Hippocampal formation (tissue), 2 donors: ENCODE data around the gene MED31.
"Not testable (repeated sequence)": the region's sequence is repeated elsewhere in the genome, so short reads cannot be mapped to it uniquely, and the experiment has no call there.

Experiments
- DNase-seq, 2 donors: peaks; one replicate each; lab custom pipeline; 2025; lab: John Stamatoyannopoulos, UW

The MED31 gene

GRCh38 chr17:6626616-6627015 is 24.8 kb downstream of the MED31 start:
- no peak for DNase-seq

- no peak for DNase-seq
Observed at GRCh38 chr17:6623941-6624340, 27.5 kb downstream of the MED31 start.

- no peak for DNase-seq
Observed at GRCh38 chr17:6611231-6611630, 40.2 kb downstream of the MED31 start.

- no peak for DNase-seq
Observed at GRCh38 chr17:6610011-6610410, 41.4 kb downstream of the MED31 start.

GRCh38 chr17:6608321-6608720 is 43.1 kb downstream of the MED31 start:
- DNase-seq = no peak

GRCh38 chr17:6605142-6605541 is 46.3 kb downstream of the MED31 start:
- DNase-seq = no peak

GRCh38 chr17:6603744-6604325 is 47.6 kb downstream of the MED31 start:
- DNase-seq = no peak

- no peak for DNase-seq
Observed at GRCh38 chr17:6602141-6602540, 49.3 kb downstream of the MED31 start.

GRCh38 chr17:6599364-6599763 is 52.0 kb downstream of the MED31 start:
- DNase-seq = peak in 1 of 2 donors; percentile 71

GRCh38 chr17:6597727-6598126 is 53.7 kb downstream of the MED31 start:
- DNase-seq = no peak

GRCh38 chr17:6596941-6597340 is 54.5 kb downstream of the MED31 start:
- no peak for DNase-seq

GRCh38 chr17:6596511-6596910 is 54.9 kb downstream of the MED31 start:
- DNase-seq = no peak

- DNase-seq = no peak
Observed at GRCh38 chr17:6596081-6596480, 55.3 kb downstream of the MED31 start.

- not testable (repeated sequence) for DNase-seq
Observed at GRCh38 chr17:6593371-6593770, 58.0 kb downstream of the MED31 start.
